HCT116 (cell line): ENCODE measurements around the gene KCTD17.

Source experiments
- EZH2 ChIP-seq: fragments of 200-600 bp; sonication (generic); IDR thresholded peaks from 2 replicates; pipeline ENCODE4 v1.6.1; 2017; ENCODE audit warnings: antibody characterized with exemption, mixed run types
- EZH2phosphoT487 ChIP-seq: fragments of 200-600 bp; IDR thresholded peaks from 2 replicates; pipeline ENCODE4 v1.6.1; 2018; ENCODE audit warnings: antibody characterized with exemption, borderline replicate concordance
- REST ChIP-seq: IDR thresholded peaks from 2 replicates; pipeline ENCODE4 v1.6.1; 2012; ENCODE audit warnings: low read depth
- TF ChIP-seq, protein P1 (sequence below), 3 experiments: fragments of 200-600 bp in 1 of 3; sonication (generic) in 1 of 3; IDR thresholded peaks in 2 of 3; conservative IDR thresholded peaks in 1 of 3; 2 replicates each; pipeline ENCODE4 v1.5.1; 2012 to 2017; ENCODE audit warnings: low read depth in 2 of 3, low read length in 2 of 3, antibody characterized with exemption in 1 of 3, borderline replicate concordance in 1 of 3, control low read depth in 1 of 3, mild to moderate bottlenecking in 1 of 3, mixed read lengths in 1 of 3, mixed run types in 1 of 3, moderate library complexity in 1 of 3; ENCODE audit not compliant: insufficient read depth in 1 of 3

DNA sequence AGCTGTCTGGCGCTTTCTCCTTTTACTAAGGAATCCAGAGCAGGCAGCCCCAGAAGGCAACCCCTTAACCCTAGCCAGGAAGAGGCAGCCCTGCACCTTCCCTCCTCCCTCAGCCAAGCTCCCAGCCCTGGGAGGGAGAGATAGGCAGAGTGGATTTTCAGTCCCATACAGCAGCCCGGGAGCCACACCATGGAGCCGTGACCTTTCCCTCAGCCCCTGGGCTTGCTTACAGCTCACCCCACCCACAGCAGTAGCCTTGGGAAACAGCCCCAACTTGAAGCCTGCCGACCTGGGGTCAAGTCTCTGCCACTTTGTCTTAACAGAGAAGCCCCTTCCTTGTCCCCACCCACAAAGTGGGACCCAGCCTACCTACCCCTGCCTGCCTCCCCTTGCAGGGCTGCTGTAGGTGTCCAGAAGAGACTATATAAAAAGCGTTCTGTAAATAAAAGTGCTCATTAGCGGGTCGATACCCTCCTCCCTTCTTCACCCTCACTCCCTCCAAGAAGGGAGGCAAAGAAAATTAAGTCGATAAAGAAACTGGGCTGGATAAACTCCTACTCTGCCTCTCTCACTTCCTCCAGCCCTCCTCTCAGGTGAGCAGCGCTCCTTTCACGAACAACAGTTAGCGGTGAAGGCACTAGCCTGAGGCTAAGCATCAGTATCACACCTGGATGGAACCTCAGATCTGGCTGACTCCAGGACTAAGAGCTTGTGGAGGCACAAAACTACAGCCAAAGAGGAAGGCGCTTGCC is 36.5 kb upstream of the KCTD17 start:
- TF ChIP-seq, protein P1, sequence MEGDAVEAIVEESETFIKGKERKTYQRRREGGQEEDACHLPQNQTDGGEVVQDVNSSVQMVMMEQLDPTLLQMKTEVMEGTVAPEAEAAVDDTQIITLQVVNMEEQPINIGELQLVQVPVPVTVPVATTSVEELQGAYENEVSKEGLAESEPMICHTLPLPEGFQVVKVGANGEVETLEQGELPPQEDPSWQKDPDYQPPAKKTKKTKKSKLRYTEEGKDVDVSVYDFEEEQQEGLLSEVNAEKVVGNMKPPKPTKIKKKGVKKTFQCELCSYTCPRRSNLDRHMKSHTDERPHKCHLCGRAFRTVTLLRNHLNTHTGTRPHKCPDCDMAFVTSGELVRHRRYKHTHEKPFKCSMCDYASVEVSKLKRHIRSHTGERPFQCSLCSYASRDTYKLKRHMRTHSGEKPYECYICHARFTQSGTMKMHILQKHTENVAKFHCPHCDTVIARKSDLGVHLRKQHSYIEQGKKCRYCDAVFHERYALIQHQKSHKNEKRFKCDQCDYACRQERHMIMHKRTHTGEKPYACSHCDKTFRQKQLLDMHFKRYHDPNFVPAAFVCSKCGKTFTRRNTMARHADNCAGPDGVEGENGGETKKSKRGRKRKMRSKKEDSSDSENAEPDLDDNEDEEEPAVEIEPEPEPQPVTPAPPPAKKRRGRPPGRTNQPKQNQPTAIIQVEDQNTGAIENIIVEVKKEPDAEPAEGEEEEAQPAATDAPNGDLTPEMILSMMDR (IDR thresholded peaks at IDR 0.05 in 2 of 3, conservative IDR thresholded peaks at IDR 0.05 in 1 of 3; ENCODE audit: borderline replicate concordance in 1 of 3, insufficient read depth in 1 of 3, low read depth in 2 of 3, low read length in 2 of 3): no peak
- TF ChIP-seq REST (no peak), EZH2phosphoT487 (no peak), EZH2 (no peak)
